ENCODE data around the gene TMEM165. TPM values are rescaled to one million over a fixed set of nuclear protein-coding genes. Genes with fewer than 3 reads are reported as not detected.

TMEM165 gene
- total RNA-seq, 4 donors from 2014 or later: 167 to 286 (median 236) TPM

- WGBS, 2 donors: 87 to 92% methylated on average over 2 of the region's 2 CpGs
- TF ChIP-seq EP300 (IDR thresholded peaks at IDR 0.05) (no peak), POLR2A (IDR thresholded peaks at IDR 0.05) (no peak), CTCF (IDR thresholded peaks at IDR 0.05) (no peak)
- Histone ChIP-seq H3K4me3 (no peak overlapping the region), H3K36me3 (peaks cover 0 to 4% (median 0%) of the 10 kb centered on the region in 3 donors), H3K9me3 (no peaks in the 10 kb centered on the region), H3K27me3 (no peaks in the 10 kb centered on the region), H3K27ac (no peak overlapping the region), H3K4me1 (no peaks in the 10 kb centered on the region)
- no peak for DNase-seq (ENCODE audit: low spot score in 2 of 2)
These were observed 15.2 kb upstream of the TMEM165 start for GRCh38 chr4:55380576-55380975.

- no peaks in the 10 kb centered on the region for H3K27me3 ChIP-seq
- H3K9me3 ChIP-seq: no peaks in the 10 kb centered on the region
- no peaks in the 10 kb centered on the region for H3K4me1 ChIP-seq
- TF ChIP-seq POLR2A (IDR thresholded peaks at IDR 0.05): no peak
- TF ChIP-seq EP300 (IDR thresholded peaks at IDR 0.05): no peak
- no peak for TF ChIP-seq CTCF (IDR thresholded peaks at IDR 0.05)
- H3K27ac ChIP-seq: no peak overlapping the region
- peaks cover 0 to 4% (median 0%) of the 10 kb centered on the region in 3 donors for H3K36me3 ChIP-seq
- DNase-seq (ENCODE audit: low spot score in 2 of 2): no peak
- 93% methylated on average over 6 to 7 of the region's 7 CpGs for WGBS, 2 donors
- H3K4me3 ChIP-seq: no peak overlapping the region
These were observed 14.3 kb upstream of the TMEM165 start for GRCh38 chr4:55381502-55381901.

GRCh38 chr4:55382488-55383003, 13.2 kb upstream of the TMEM165 start:
- Histone ChIP-seq H3K27ac (no peak overlapping the region), H3K4me1 (no peaks in the 10 kb centered on the region), H3K4me3 (no peak overlapping the region), H3K27me3 (no peaks in the 10 kb centered on the region), H3K9me3 (no peaks in the 10 kb centered on the region), H3K36me3 (peaks cover 0 to 1% (median 0%) of the 10 kb centered on the region in 3 donors)
- no peak for DNase-seq (ENCODE audit: low spot score in 2 of 2)
- no peak for TF ChIP-seq EP300 (IDR thresholded peaks at IDR 0.05)
- TF ChIP-seq POLR2A (IDR thresholded peaks at IDR 0.05): no peak
- TF ChIP-seq CTCF (IDR thresholded peaks at IDR 0.05): no peak
- WGBS, 2 donors: 84 to 86% methylated on average over 3 of the region's 3 CpGs

- DNase-seq (ENCODE audit: low spot score in 2 of 2): no peak
- WGBS, 2 donors: 77 to 80% methylated on average over 3 of the region's 3 CpGs
- Histone ChIP-seq H3K27me3 (no peaks in the 10 kb centered on the region), H3K4me3 (no peak overlapping the region), H3K9me3 (no peaks in the 10 kb centered on the region), H3K4me1 (no peaks in the 10 kb centered on the region), H3K36me3 (no peaks in the 10 kb centered on the region), H3K27ac (no peak overlapping the region)
- no peak for TF ChIP-seq CTCF (IDR thresholded peaks at IDR 0.05)
- no peak for TF ChIP-seq POLR2A (IDR thresholded peaks at IDR 0.05)
- no peak for TF ChIP-seq EP300 (IDR thresholded peaks at IDR 0.05)
These were observed 10.5 kb upstream of the TMEM165 start for GRCh38 chr4:55385201-55385649.

GRCh38 chr4:55386073-55386472, 9.7 kb upstream of the TMEM165 start:
- Histone ChIP-seq H3K27me3 (no peaks in the 10 kb centered on the region), H3K4me1 (no peaks in the 10 kb centered on the region), H3K27ac (no peak overlapping the region), H3K36me3 (no peaks in the 10 kb centered on the region), H3K4me3 (no peak overlapping the region), H3K9me3 (no peaks in the 10 kb centered on the region)
- TF ChIP-seq CTCF (IDR thresholded peaks at IDR 0.05): no peak
- no peak for TF ChIP-seq POLR2A (IDR thresholded peaks at IDR 0.05)
- TF ChIP-seq EP300 (IDR thresholded peaks at IDR 0.05): no peak
- no peak for DNase-seq (ENCODE audit: low spot score in 2 of 2)

All from tibial nerve (tissue), 4 donors.